ENCODE results near the gene ILKAP.
"Not testable (repeated sequence)": the region's sequence is repeated elsewhere in the genome, so short reads cannot be mapped to it uniquely, and the experiment has no call there.

The ILKAP gene

DNA sequence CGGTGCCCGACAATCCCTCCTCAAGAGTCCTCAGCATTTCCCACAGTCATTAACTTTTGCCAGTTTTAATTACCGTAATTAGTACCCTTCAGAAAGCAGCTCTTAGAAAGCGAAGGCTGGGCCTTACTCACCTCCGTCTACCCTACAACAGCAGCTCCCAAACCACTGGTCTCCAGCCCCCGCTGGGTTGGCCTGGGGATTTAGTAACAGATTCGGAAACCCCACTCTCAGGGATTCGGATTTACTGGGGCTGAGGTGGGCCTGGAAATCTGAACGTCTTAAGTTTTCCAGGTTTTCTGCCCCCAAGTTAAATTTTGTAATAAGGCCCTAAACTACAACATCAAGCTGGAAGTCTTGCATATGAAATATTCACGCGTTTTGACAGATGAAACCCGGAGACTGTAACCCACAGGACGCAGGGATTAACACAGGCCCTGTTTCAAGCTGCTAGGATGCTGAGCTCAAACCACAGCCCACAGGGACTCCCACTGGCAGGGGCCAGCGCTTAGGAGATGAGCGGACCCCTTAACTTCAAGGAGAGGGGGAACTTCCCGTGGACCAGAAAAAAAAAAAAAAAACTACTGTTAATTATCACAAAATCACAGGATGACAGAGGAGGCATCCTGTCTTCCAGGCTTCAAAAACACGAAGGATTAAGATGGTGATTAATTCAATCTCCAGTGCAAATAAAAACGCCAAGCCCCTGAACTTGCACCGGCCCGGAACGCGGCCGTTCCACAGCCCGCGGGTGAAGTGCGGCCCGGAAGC, 985 bp downstream of the ILKAP start:
- DNase-seq (ENCODE audit: low spot score), result no peak

DNA sequence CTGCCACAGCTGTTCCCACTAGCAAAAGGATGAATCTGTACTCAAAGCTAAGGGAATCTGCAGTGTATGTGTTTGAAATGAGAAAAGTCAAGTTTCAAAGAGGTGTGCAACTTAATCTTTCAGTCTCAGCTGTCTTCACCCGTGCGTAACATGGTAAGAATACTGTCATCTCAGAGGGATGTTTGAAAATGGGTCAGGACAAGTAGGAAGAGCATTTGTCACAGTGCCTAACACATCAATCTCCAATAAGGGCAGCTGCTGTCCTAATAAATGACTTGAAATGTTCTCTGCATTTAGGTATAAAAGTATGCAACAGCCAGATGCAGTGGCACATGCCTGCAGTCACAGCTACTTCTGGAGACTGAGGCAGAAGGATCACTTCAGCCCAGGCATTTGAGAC, 13.1 kb downstream of the ILKAP start:
- DNase-seq (ENCODE audit: low spot score), result no peak

DNA sequence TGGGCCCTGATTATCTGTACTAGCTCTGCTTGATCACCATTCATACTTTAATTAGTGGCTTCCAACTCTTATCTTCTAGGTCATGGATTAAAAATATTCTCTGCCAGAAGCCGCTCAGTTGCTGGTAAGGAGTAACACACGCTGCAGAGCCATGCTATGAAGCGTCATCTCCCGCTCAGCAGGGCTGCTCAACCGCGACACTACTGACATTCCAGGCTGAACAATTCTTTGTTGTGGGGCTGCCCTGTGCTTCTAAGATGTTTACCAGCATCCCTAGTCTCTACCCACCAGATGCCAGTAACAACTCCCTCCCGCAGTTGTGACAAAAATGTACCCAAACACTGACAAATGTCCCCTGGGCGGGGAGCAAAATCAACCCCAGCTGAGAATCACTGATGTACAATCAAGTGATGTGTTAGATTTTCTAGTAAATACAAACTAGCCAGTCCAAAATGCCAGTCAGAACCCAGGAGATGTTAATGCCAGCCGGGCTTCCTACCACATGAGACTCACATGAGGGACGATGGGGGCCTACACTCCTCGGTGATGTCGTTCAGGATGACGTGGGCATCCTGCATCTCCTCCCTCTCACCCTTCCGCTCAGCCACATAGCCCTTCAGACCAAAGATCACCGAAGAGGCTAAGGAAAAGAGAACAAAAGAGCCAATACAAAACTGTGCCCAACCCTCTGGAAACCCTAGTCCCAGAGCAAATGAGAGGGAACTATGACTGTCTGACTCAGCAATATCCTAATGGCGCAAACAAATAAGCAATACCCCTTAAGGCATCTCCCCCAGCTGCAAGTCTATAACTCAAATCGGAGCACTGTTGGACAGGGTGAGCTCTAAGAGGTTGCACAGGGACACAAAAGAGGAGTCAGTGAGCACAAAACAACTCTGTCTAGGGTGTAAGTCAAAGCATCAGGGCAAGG, 15.6 kb downstream of the ILKAP start:
- DNase-seq (ENCODE audit: low spot score), result no peak

DNA sequence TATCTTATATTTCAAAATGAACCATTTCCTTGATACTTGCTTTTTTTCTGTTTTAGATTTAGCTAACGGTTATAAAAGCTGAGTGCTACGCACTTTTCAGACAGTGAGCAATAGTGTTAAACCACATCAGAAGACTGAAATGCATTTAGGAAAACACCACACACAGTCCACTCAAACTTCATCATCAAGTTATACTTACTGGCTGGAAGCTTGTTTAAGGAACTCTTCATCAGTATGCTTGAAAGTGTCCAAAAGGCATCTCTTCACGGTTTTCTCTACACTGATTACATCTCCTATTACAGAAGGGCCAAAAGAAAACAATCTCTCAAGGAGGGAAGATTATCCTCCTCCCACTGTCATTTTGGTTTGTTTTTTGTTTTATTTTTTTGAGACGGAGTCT, 19.7 kb downstream of the ILKAP start:
- DNase-seq (ENCODE audit: low spot score), result no peak

GRCh38 chr2:238182362-238182761, 21.1 kb downstream of the ILKAP start:
- no peak for DNase-seq (ENCODE audit: low spot score)

DNA sequence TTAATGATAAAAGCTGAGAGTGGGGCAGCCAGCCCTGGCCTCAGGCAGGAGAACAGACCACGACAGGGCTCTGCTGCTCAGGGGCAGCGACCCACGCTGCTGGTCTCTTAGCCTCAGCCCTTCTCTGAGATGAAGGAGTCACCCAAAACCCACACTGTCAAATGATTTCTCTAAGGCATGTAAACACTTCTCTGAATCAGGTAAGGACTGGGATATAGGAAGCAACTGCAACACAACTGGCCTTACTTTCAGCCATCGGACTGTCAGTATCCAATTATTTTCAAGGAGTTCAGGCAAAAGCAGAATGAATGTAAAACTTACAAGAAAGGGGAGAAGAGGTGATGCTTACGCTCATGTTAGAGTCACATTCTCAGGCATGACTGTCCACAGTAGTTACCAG, 22.9 kb downstream of the ILKAP start:
- DNase-seq (ENCODE audit: low spot score), result no peak

GRCh38 chr2:238176613-238177012, 26.9 kb downstream of the ILKAP start:
- no peak for DNase-seq (ENCODE audit: low spot score)

- no peak for DNase-seq (ENCODE audit: low spot score)
Observed at GRCh38 chr2:238174701-238175100, 28.8 kb downstream of the ILKAP start.

- DNase-seq (ENCODE audit: low spot score), result no peak
Observed at GRCh38 chr2:238174291-238174690, 29.2 kb downstream of the ILKAP start.

DNA sequence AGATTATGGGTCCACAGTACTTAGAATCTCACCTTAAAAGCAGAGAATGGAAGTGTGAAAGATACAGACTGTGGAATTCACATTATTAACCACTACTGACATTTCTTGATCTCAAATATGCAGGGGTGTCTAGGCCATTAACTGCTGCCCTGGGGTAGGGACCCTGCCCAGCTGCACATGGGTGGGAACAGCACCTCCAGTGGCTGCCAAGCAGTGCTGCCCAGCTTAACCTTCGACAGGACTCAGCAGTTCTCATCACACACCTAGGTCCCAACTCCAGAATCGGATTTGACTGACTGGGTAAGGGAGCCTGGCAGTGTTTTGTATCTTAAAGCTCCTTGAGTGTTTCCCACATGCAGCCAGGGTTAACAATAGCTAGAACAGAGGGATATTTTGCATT, 29.8 kb downstream of the ILKAP start:
- no peak for DNase-seq (ENCODE audit: low spot score)

DNA sequence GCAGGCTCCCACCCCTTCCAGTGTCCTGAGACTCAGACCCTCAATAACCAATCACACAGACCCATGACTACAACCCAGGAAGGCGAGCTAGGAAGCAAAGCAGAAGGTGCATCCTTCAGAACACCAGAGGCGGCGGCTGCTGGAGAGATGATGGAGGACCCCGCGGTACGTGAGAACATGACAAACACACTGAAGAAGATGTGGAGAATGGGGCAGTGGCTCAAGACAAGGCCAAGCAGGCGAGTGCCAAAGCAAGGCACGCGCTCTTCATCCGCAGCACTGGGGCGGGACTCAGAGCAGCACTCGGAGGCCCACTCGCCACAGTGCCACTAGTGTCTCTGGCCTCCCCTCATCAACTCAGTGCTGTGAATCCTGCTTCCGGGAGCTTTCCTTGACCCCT, 31.1 kb downstream of the ILKAP start:
- no peak for DNase-seq (ENCODE audit: low spot score)

DNA sequence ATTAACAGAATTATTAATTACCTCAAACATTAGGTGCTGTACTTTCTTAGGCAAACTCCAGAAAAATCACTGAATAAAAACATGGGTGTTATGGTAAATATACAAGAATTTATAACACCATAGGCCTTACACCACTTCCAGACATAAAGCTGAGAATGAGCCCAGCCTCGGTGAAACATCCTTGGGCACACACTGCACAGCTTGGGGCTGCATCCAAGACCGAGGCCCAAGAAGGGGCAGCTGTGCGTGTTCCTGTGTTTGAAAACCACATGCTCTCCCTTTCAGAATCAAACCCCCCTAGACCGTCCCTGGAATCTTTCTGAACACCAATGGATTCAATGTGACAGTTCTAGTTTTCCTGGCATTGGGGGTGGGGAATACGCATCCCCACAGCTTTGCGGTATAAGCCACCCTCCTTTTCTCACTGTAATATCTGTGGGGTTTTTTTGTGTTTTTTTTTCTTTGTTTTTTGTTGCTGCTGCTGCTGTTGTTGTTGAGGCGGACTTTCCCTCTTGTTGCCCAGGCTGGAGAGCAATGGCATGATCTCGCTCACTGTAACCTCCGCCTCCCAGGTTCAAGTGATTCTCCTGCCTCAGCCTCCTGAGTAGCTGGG, 31.8 kb downstream of the ILKAP start:
- no peak for DNase-seq (ENCODE audit: low spot score)

- DNase-seq (ENCODE audit: low spot score), result not testable (repeated sequence)
Observed at GRCh38 chr2:238171072-238171431, 32.4 kb downstream of the ILKAP start.

- DNase-seq (ENCODE audit: low spot score), result no peak
Observed at GRCh38 chr2:238170386-238171071, 33.0 kb downstream of the ILKAP start.

GRCh38 chr2:238169708-238170251, 33.7 kb downstream of the ILKAP start:
- no peak for DNase-seq (ENCODE audit: low spot score)

DNA sequence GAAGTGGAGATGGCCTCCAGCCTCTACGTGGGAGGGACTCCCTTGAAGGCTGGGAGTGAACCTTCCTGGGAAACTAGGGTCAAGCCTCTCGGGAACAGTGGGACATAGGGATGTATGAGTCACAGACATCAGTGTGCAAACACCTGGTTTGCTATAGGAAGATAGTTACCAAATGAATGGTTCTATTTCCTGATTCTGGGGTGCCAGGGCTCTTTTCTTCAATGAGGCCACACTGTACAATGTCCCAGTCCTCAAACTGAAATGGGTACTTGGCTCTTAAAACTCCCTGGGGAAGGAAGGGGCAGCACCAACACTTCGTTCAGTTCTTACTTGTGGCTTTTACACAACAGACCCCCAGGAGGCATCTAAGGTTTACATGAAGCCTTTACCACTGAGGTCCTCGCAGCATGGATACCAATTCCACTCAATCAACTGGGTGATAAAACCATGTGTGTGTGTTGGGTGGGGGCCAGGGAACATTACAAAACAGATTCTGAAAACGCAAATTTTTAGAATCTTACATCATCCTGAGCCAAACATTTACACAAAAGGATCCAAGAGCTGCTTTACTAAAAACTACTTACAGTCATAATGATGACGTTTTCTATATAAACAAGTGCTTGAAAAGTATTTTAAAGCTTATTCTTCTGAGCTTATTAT, 34.3 kb downstream of the ILKAP start:
- no peak for DNase-seq (ENCODE audit: low spot score)

DNA sequence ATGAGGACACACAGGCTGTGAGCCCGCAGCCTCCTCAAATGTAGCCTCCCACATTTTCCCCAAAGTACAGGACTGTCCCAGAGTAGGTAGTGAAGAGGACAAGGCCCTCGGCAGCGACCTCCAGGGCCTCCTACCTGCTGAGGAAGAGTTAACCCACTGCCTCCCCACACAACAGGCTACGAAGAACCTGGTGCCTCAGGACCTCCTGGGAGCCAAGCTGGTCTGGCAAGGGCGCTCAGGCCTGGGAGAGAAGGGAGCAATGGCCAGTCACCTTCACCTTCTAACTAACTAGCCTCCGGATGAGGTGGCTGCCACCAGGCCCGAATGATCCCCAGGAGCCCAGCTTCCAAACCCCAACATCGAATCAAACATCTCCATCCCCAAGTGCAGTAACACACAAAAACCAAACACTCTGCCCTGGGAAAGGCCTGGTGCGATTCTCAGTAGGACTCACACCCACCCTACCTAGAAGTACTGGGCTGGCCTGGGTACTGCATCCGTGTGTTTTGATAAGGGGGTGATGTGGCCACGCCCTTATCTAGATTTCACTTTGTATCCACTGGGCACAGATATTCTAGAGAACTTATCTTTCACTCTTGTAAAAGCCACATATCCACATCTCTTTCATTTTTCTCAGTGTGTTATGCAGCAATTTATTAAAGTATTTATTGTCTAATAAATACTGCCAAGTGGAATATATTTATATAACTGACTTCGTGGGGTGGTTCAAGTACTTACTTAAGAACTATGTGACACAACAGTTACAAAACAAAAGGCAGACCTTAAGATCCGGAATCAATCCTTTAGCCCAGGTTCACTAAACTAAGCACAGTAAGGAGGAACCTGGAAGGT, 35.1 kb downstream of the ILKAP start:
- DNase-seq (ENCODE audit: low spot score), result no peak

DNA sequence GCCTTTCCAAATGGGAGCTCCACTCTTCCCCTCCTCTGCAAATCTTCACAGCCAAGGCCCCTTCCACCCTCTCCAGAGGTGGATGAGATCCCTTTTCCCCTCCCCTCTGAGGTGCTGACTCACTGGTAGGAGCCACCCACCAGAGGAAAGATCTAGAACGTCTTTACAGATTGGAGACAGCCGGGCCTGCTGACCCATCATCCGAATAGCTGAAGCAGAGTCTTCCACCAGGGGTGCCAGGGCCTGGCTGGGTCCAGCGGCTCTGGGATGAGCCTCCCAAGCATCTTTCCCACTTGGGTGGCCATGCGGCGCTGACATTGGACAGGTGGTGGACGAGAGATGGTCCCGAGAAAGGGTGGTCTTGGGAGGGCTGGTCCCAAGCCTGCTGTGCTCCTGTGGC, 35.7 kb downstream of the ILKAP start:
- DNase-seq (ENCODE audit: low spot score), result no peak

DNA sequence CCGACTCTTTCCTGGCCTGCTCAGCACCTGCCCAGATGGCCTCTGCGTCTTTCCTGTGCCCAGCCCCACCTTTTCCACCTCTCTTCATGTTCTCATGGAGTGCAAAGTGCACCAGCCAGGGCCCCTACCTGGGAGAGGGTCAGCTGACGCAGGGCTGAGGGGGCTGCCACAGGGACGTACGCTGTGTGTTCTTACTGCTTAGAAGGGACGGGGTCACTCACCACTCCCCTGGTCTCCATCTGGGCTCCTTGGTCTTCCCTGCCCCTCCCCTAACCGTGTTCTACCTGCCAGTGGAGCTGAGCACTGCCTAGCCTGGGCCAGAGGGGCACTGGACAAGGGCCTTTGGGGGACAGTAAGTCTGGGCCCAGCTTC, 36.2 kb downstream of the ILKAP start:
- no peak for DNase-seq (ENCODE audit: low spot score)
